SU-DHL-6 (cell line): ENCODE results near the gene RGS7.

Experiments
- CTCF ChIP-seq: fragments of 200-600 bp; sonication (generic); IDR thresholded peaks from one replicate; pipeline ENCODE4 v1.5.1; 2017; ENCODE audit warnings: antibody characterized with exemption, mild to moderate bottlenecking, low read length, moderate library complexity; ENCODE audit not compliant: insufficient read depth, poor library complexity, severe bottlenecking
- EZH2phosphoT487 ChIP-seq: fragments of 200-600 bp; sonication (generic), shearing (Covaris generic); conservative IDR thresholded peaks from 2 replicates; pipeline ENCODE4 v1.6.1; 2018; ENCODE audit warnings: mild to moderate bottlenecking, antibody characterized with exemption, low read length, moderate library complexity, mixed read lengths

- TF ChIP-seq CTCF (no peak), EZH2phosphoT487 (no peak)
Measured at GRCh38 chr1:240962086-240962485, 394.9 kb downstream of the RGS7 start.
